SU-DHL-6 (cell line): ENCODE results near the gene RPS6KA2.

Experiments
- H2AFZ ChIP-seq: fragments of 200-600 bp; sonication (generic); 2 replicates; pipeline ENCODE4 v1.6.1; 2014; ENCODE audit warnings: low read depth, mild to moderate bottlenecking, moderate library complexity, mixed read lengths, antibody characterized with exemption, low read length; ENCODE audit not compliant: severe bottlenecking
- H3F3A ChIP-seq: fragments of 200-600 bp; shearing (Covaris generic); 2 replicates; pipeline ENCODE4 v1.6.0; 2016; ENCODE audit warnings: antibody characterized with exemption, mild to moderate bottlenecking; ENCODE audit not compliant: insufficient read depth
- H3K27ac ChIP-seq: fragments of 200-600 bp; sonication (generic); 2 replicates; pipeline ENCODE4 v1.5.1; 2016; ENCODE audit warnings: low read depth, mild to moderate bottlenecking, low read length, moderate library complexity, mixed read lengths
- H3K27me3 ChIP-seq: fragments of 200-600 bp; sonication (generic), shearing (Covaris generic); 2 replicates; pipeline ENCODE4 v1.6.0; 2014; ENCODE audit warnings: mild to moderate bottlenecking, low read length
- H3K36me3 ChIP-seq: fragments of 200-600 bp; sonication (generic); 2 replicates; pipeline ENCODE4 v1.6.1; 2014; ENCODE audit warnings: mild to moderate bottlenecking, low read length, mixed read lengths
- H3K4me2 ChIP-seq: fragments of 300-600, 200-600 bp; shearing (Covaris generic), sonication (generic); 2 replicates; pipeline ENCODE4 v1.6.0; 2014; ENCODE audit warnings: low read length, low read depth, mild to moderate bottlenecking; ENCODE audit not compliant: poor library complexity, severe bottlenecking
- H3K4me3 ChIP-seq: fragments of 200-600 bp; sonication (generic); 2 replicates; pipeline ENCODE4 v1.5.1; 2014; ENCODE audit warnings: antibody characterized with exemption, low read length, mild to moderate bottlenecking, mixed read lengths; ENCODE audit not compliant: insufficient read depth, poor library complexity, severe bottlenecking
- H3K79me2 ChIP-seq: fragments of 200-600 bp; sonication (generic); 2 replicates; pipeline ENCODE4 v1.6.1; 2014; ENCODE audit warnings: mild to moderate bottlenecking, low read length, moderate library complexity; ENCODE audit not compliant: insufficient read depth
- H3K9ac ChIP-seq: fragments of 200-600 bp; sonication (generic); 2 replicates; pipeline ENCODE4 v1.7.0; 2014; ENCODE audit warnings: mild to moderate bottlenecking, low read length
- H3K9me2 ChIP-seq: fragments of 200-600 bp; sonication (generic); replicated peaks from 2 replicates; pipeline ENCODE4 v1.6.1; 2014; ENCODE audit warnings: low read length; ENCODE audit not compliant: insufficient read depth
- H3K9me3 ChIP-seq: fragments of 200-600 bp; sonication (generic); 2 replicates; pipeline ENCODE4 v1.6.1; 2014; ENCODE audit warnings: low read length, mixed read lengths; ENCODE audit not compliant: insufficient read depth
- H4K20me1 ChIP-seq: fragments of 200-600 bp; sonication (generic); 2 replicates; pipeline ENCODE4 v1.6.1; 2014; ENCODE audit warnings: low read depth, mild to moderate bottlenecking, antibody characterized with exemption, low read length, moderate library complexity, mixed read lengths
- EZH2phosphoT487 ChIP-seq: fragments of 200-600 bp; sonication (generic), shearing (Covaris generic); conservative IDR thresholded peaks from 2 replicates; pipeline ENCODE4 v1.6.1; 2018; ENCODE audit warnings: mild to moderate bottlenecking, antibody characterized with exemption, low read length, moderate library complexity, mixed read lengths
- TF ChIP-seq, protein P1 (sequence below): fragments of 200-600 bp; sonication (generic); IDR thresholded peaks from one replicate; pipeline ENCODE4 v1.5.1; 2017; ENCODE audit warnings: antibody characterized with exemption, mild to moderate bottlenecking, low read length, moderate library complexity; ENCODE audit not compliant: insufficient read depth, poor library complexity, severe bottlenecking

The RPS6KA2 gene

DNA sequence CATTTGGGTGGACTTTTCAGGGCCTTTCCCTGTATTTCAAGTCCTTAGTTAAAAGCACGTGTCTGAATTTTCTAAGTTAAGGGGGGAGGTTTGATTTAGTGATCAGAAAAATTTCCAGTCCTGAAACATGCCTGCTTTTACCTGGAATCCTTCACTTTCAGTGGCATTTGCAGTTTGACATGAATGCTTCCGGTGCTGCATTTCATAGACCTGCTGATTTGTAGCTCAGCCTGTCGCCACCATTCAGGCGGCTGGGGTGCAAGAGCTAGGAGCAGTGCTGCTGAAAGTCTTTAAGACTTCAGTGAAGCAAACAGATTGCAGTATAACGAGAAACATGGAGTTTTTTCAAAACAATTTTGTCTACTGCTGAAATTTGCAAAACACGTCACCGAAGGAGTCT lies 14.0 kb downstream of the RPS6KA2 start:
- H3K4me2 ChIP-seq: no peak overlapping the region
- no peak overlapping the region for H3K27ac ChIP-seq
- no peaks in the 10 kb centered on the region for H3K27me3 ChIP-seq
- H3K4me3 ChIP-seq: no peak overlapping the region
- H3F3A ChIP-seq: no peaks in the 10 kb centered on the region
- TF ChIP-seq, protein P1, sequence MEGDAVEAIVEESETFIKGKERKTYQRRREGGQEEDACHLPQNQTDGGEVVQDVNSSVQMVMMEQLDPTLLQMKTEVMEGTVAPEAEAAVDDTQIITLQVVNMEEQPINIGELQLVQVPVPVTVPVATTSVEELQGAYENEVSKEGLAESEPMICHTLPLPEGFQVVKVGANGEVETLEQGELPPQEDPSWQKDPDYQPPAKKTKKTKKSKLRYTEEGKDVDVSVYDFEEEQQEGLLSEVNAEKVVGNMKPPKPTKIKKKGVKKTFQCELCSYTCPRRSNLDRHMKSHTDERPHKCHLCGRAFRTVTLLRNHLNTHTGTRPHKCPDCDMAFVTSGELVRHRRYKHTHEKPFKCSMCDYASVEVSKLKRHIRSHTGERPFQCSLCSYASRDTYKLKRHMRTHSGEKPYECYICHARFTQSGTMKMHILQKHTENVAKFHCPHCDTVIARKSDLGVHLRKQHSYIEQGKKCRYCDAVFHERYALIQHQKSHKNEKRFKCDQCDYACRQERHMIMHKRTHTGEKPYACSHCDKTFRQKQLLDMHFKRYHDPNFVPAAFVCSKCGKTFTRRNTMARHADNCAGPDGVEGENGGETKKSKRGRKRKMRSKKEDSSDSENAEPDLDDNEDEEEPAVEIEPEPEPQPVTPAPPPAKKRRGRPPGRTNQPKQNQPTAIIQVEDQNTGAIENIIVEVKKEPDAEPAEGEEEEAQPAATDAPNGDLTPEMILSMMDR: no peak
- no peak for TF ChIP-seq EZH2phosphoT487
- no peaks in the 10 kb centered on the region for H3K36me3 ChIP-seq
- no peaks in the 10 kb centered on the region for H3K9me3 ChIP-seq
- H2AFZ ChIP-seq: no peak overlapping the region
- no peak overlapping the region for H3K9ac ChIP-seq
- no peaks in the 10 kb centered on the region for H3K79me2 ChIP-seq
- no peaks in the 10 kb centered on the region for H3K9me2 ChIP-seq
- no peaks in the 10 kb centered on the region for H4K20me1 ChIP-seq

DNA sequence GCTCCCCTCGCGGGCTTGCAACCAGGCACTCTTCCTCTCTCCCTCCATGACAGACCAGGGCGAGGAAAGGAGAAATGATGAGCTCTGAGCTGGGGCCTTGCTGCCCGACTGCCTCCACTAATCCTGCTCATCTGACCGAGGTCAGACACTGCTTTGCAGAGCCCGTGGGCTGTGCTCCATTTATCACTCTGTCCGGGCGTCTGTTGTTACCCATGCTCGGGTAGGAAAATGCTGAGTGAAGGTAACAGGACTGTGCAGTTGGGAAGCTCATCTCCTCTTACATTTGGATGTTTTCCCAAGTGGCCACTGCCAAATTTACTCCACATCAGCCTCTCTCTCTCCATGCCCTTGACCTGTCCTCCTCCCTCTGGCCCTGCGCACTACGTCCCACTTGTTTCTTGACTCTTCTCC lies 14.6 kb downstream of the RPS6KA2 start:
- no peak overlapping the region for H3K4me2 ChIP-seq
- H3F3A ChIP-seq: no peaks in the 10 kb centered on the region
- H3K4me3 ChIP-seq: no peak overlapping the region
- no peaks in the 10 kb centered on the region for H3K9me3 ChIP-seq
- H3K27ac ChIP-seq: no peak overlapping the region
- no peaks in the 10 kb centered on the region for H3K36me3 ChIP-seq
- TF ChIP-seq, protein P1: no peak
- no peak for TF ChIP-seq EZH2phosphoT487
- H3K79me2 ChIP-seq: no peaks in the 10 kb centered on the region
- H2AFZ ChIP-seq: no peak overlapping the region
- H4K20me1 ChIP-seq: no peaks in the 10 kb centered on the region
- H3K9me2 ChIP-seq: no peaks in the 10 kb centered on the region
- no peaks in the 10 kb centered on the region for H3K27me3 ChIP-seq
- H3K9ac ChIP-seq: no peak overlapping the region

DNA sequence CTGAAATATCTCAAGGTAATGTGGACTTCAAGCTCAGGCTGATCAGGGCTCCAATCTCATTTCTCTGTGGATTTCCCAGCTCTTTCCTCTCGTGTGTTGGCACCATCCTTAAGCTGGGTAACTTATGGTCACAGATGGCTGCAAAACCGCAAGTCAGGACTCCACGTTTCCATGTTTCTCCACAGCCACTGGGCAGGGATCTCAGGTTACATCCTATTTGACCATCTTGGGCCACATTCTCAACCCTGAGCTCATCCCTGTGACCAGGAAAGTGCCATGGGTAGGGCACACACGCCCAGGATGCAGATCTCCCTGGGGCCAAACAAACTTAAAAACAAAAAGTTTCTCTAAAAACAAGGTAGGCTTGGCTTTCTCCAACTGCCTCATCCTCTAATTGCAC lies 15.4 kb downstream of the RPS6KA2 start:
- Histone ChIP-seq H3K9me3 (no peaks in the 10 kb centered on the region), H3F3A (no peaks in the 10 kb centered on the region), H3K36me3 (no peaks in the 10 kb centered on the region), H3K9me2 (no peaks in the 10 kb centered on the region), H3K4me2 (no peak overlapping the region), H2AFZ (no peak overlapping the region), H3K4me3 (no peak overlapping the region), H3K27ac (no peak overlapping the region), H3K79me2 (no peaks in the 10 kb centered on the region), H4K20me1 (no peaks in the 10 kb centered on the region), H3K27me3 (no peaks in the 10 kb centered on the region), H3K9ac (no peak overlapping the region)
- no peak for TF ChIP-seq EZH2phosphoT487
- TF ChIP-seq, protein P1: no peak

DNA sequence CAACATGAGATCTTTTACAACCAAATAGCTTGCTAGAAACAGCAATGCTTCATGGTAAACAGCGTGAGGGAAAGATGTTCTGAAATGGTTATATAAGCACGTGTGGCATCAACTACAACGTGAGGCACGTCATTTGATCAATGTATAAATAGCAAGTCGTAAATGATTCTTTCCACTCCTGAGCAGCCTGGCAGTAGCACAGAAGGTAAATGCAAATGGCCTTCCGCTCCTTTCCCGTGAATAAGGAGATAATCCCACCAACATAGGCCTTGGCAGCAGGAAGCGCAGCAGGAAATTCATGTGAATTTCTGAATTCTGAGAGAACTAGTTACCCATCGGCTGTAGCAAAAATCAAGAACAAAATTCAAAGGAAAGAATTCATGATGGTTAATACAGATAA lies 17.0 kb downstream of the RPS6KA2 start:
- Histone ChIP-seq H2AFZ (no peak overlapping the region), H3K9me2 (no peaks in the 10 kb centered on the region), H3K4me2 (no peak overlapping the region), H4K20me1 (no peaks in the 10 kb centered on the region), H3K27me3 (no peaks in the 10 kb centered on the region), H3K36me3 (no peaks in the 10 kb centered on the region), H3F3A (no peaks in the 10 kb centered on the region), H3K27ac (no peak overlapping the region), H3K9ac (no peak overlapping the region), H3K4me3 (no peak overlapping the region), H3K79me2 (no peaks in the 10 kb centered on the region), H3K9me3 (no peaks in the 10 kb centered on the region)
- TF ChIP-seq EZH2phosphoT487: no peak
- TF ChIP-seq, protein P1: no peak
